ENCODE data around the gene DNMT3B.
"Not testable (repeated sequence)": the region's sequence is repeated elsewhere in the genome, so short reads cannot be mapped to it uniquely, and the experiment has no call there.

DNMT3B gene

GRCh38 chr20:32761831-32762753, at the start of gene DNMT3B:
DNMT3B (plus strand) TSS chr20:32762385; CDS start chr20:32780324, 17,939 bp downstream.
- peak; percentile 59 for DNase-seq

GRCh38 chr20:32718749-32719348, 43.3 kb upstream of the DNMT3B start:
- no peak for DNase-seq

- DNase-seq: no peak
Observed at GRCh38 chr20:32727683-32728082, 34.5 kb upstream of the DNMT3B start.

GRCh38 chr20:32728435-32728834, 33.8 kb upstream of the DNMT3B start:
- DNase-seq: not testable (repeated sequence)

GRCh38 chr20:32729334-32729733, 32.9 kb upstream of the DNMT3B start:
- DNase-seq: not testable (repeated sequence)

- DNase-seq: no peak
Observed at GRCh38 chr20:32731882-32732266, 30.3 kb upstream of the DNMT3B start.

GRCh38 chr20:32737371-32738223, 24.6 kb upstream of the DNMT3B start:
- no peak for DNase-seq

- DNase-seq: no peak
Observed at GRCh38 chr20:32741151-32741550, 21.0 kb upstream of the DNMT3B start.

- DNase-seq: no peak
Observed at GRCh38 chr20:32742322-32743236, 19.6 kb upstream of the DNMT3B start.

GRCh38 chr20:32743237-32744112, 18.7 kb upstream of the DNMT3B start, which contains the start of gene COMMD7:
COMMD7 (minus strand) TSS chr20:32743467; CDS start chr20:32743391, 76 bp downstream.
- DNase-seq: peak; percentile 39

- DNase-seq: no peak
Observed at GRCh38 chr20:32749914-32750637, 12.1 kb upstream of the DNMT3B start.

- DNase-seq: no peak
Observed at GRCh38 chr20:32751293-32751692, 10.9 kb upstream of the DNMT3B start.

GRCh38 chr20:32751702-32752457, 10.3 kb upstream of the DNMT3B start:
- DNase-seq: no peak

GRCh38 chr20:32752458-32753250, 9.5 kb upstream of the DNMT3B start:
- DNase-seq: no peak

GRCh38 chr20:32753731-32754130, 8.5 kb upstream of the DNMT3B start:
- DNase-seq: no peak

GRCh38 chr20:32756156-32756555, 6.0 kb upstream of the DNMT3B start:
- no peak for DNase-seq

- DNase-seq: no peak
Observed at GRCh38 chr20:32761417-32761830, 761 bp upstream of the DNMT3B start.

- DNase-seq: no peak
Observed at GRCh38 chr20:32762754-32763201, 593 bp downstream of the DNMT3B start.
